ENCODE data around the gene PDZRN4. TPM values are rescaled to one million over a fixed set of nuclear protein-coding genes. Genes with fewer than 3 reads are reported as not detected.
"Not testable (repeated sequence)": the region's sequence is repeated elsewhere in the genome, so short reads cannot be mapped to it uniquely, and the experiment has no call there.

The PDZRN4 gene
- total RNA-seq, 1 donor = not detected

DNA sequence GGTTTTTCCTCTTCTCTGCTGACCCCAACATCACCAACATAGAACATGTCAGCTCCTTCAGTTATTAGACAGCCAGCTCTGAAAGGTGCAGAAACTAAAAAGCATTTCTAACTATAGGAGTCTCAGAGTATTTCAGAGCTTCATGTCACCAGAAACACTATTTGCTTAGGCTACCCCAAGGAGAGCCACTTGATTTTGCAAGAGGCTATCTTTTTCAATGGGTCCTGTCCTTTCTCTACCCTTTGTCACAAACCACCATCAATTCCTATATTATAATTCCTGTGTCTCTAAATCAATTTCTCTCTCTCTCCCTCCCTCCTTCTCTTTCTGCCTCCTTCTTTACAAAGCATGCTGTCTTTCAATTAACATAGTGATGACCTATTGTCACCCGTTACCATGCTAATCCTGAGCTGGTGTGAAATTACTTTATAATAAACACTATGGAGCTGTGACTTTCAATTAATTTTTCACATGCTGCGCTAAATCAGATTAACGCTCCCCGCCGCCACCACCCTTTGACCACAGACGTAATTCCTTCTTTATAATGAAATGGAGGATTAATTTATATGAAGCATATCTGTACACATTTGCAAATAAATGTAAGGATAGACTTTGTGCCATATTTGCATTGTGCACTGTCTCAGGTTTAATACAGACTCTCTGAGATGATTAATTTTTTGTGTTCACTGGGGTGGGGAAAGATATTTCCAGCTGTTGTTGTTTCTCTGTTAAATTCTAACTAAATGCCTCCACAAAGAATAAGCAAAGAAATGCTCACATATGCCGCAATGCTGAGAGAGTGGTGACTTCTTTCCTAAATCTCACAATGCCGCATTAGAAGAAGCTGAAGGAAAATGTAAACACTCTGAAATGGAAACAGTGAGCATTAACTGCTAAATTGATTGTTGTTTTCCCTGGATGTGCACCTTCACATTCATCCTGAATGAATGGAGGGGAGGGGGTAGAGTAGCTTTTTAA, 418.6 kb downstream of the PDZRN4 start:
- no peak for TF ChIP-seq CTCF (IDR thresholded peaks at IDR 0.05; ENCODE audit: insufficient read depth, low read depth, low read length)
- DNase-seq (ENCODE audit: low read depth) = no peak
- no peak overlapping the region for H3K4me3 ChIP-seq (ENCODE audit: low read depth, low read length)

DNA sequence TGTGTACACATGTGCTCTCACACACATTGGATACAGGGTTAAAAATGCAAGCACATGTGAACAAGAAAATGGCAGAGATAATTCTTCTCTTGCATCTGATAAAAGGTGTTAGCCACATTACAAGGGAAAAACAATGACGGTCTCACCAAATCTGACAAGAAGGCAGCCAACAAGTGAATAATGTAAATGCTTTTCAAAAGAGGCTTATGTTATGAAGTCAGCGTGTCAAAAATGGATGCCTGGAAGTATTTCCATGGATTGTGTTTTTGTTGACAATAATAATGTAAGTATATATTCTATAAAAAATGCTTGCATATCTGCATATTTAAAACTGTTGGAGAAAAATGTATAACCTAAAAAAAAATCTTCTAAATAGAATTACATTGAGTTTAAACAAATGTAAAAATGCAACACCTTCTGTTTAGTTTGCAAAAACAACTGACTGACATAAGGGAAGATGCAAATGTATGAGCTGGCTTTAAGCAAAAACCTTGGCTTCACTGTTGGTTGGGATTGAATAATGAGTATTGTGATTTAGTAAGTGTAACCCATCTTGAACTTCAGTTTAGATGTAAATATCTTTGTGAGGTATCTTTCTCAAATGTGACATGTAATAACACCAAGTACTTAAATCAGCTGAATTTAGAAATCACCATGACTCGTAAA, 424.9 kb downstream of the PDZRN4 start:
- TF ChIP-seq CTCF (IDR thresholded peaks at IDR 0.05; ENCODE audit: insufficient read depth, low read depth, low read length) = no peak
- H3K4me3 ChIP-seq (ENCODE audit: low read depth, low read length) = no peak overlapping the region
- no peak for DNase-seq (ENCODE audit: low read depth)

DNA sequence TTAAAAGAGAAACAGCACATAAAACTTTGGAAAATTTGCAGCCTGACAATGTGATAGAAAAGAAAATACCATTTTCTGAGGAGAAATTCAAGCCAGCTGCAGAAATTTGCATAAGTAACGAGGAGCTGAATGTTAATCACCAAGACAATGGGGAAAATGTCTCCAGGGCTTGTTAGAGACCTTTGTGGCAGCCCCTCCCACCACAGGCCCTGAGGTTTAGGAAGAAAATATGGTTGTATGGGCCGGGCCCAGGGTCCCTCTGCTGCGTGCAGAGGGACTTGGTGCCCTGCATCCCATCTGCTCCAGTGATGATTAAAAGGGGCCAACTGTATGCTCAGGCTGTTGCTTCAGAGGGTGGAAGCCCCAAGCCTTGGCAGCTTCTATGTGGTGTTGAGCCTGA, 427.1 kb downstream of the PDZRN4 start:
- DNase-seq (ENCODE audit: low read depth); H3K4me3 ChIP-seq (ENCODE audit: low read depth, low read length): not testable (repeated sequence)

- no peak for TF ChIP-seq CTCF (IDR thresholded peaks at IDR 0.05; ENCODE audit: insufficient read depth, low read depth, low read length)
- no peak for DNase-seq (ENCODE audit: low read depth)
- H3K4me3 ChIP-seq (ENCODE audit: low read depth, low read length) = no peak overlapping the region
Observed at GRCh38 chr12:41619705-41620104, 431.6 kb downstream of the PDZRN4 start.

- no peak for TF ChIP-seq CTCF (IDR thresholded peaks at IDR 0.05; ENCODE audit: insufficient read depth, low read depth, low read length)
- no peak overlapping the region for H3K4me3 ChIP-seq (ENCODE audit: low read depth, low read length)
- no peak for DNase-seq (ENCODE audit: low read depth)
Observed at GRCh38 chr12:41621291-41621690, 433.2 kb downstream of the PDZRN4 start.

Measured in fibroblast of villous mesenchyme (primary cell).